H1 (cell line): ENCODE results near the gene TRIM24. TPM values are rescaled to one million over a fixed set of nuclear protein-coding genes. Genes with fewer than 3 reads are reported as not detected.

ENCODE experiments used
- CTCF ChIA-PET: fragments of 300-600 bp; sonication (Branson Sonifier 250); formaldehyde crosslinking; loops from one replicate; lab custom pipeline; 2021; ENCODE audit not compliant: partially characterized antibody; lab: Charles Lee
- POLR2A ChIA-PET: fragments of 300-600 bp; sonication (Branson Sonifier 250); formaldehyde crosslinking; loops from one replicate; lab custom pipeline; 2021; ENCODE audit warnings: inconsistent platforms; ENCODE audit not compliant: partially characterized antibody; lab: Charles Lee
- DNase-seq, 2 experiments: peaks; one replicate each; pipeline versions ENCODE4 v3.0.0 to v3.0.0-alpha.2; 2010 to 2022; ENCODE audit warnings: low spot score in 2 of 2, low read depth in 1 of 2, mixed read lengths in 1 of 2
- FAIRE-seq: peaks from 2 replicates; lab custom pipeline; 2011; peaks lifted over from hg19 to GRCh38; lab: Jason Lieb, UNC
- H2AFZ ChIP-seq: 2 replicates; pipeline ENCODE4 v1.8.1; 2012; ENCODE audit warnings: low read length, inconsistent platforms
- H2AK5ac ChIP-seq: 2 replicates; pipeline ENCODE4 v1.6.1; 2013; ENCODE audit warnings: low read depth, low read length
- H2BK120ac ChIP-seq: replicated peaks from 2 replicates; pipeline ENCODE3; 2013; ENCODE audit warnings: low read depth, low read length, inconsistent platforms
- H2BK12ac ChIP-seq: 2 replicates; pipeline ENCODE4 v1.6.1; 2013; ENCODE audit warnings: low read depth, low read length
- H2BK15ac ChIP-seq: 2 replicates; pipeline ENCODE4 v1.6.1; 2013; ENCODE audit warnings: low read length
- H2BK20ac ChIP-seq: 2 replicates; pipeline ENCODE4 v1.6.1; 2013; ENCODE audit warnings: low read length
- H2BK5ac ChIP-seq: 2 replicates; pipeline ENCODE4 v1.6.1; 2013; ENCODE audit warnings: low read depth, low read length
- H3K14ac ChIP-seq: 2 replicates; pipeline ENCODE4 v1.6.1; 2013; ENCODE audit warnings: inconsistent platforms; ENCODE audit not compliant: insufficient read length
- H3K18ac ChIP-seq: 2 replicates; pipeline ENCODE4 v1.6.1; 2013; ENCODE audit warnings: low read length; ENCODE audit errors: extremely low read depth
- H3K23ac ChIP-seq: 2 replicates; pipeline ENCODE4 v1.6.1; 2013; ENCODE audit warnings: inconsistent platforms; ENCODE audit not compliant: insufficient read length
- H3K23me2 ChIP-seq: 2 replicates; pipeline ENCODE4 v1.6.1; 2013; ENCODE audit warnings: low read depth, low read length
- H3K27ac ChIP-seq: 2 replicates; pipeline ENCODE4 v1.6.1; 2011; ENCODE audit warnings: low read depth, low read length, inconsistent platforms
- H3K27me3 ChIP-seq, 4 experiments: replicated peaks in 1 of 4; 1 replicate in 1 of 4; 2 replicates in 3 of 4; pipeline versions ENCODE4 v1.6.1 to v1.8.1; 2011 to 2013; ENCODE audit warnings: low read length in 3 of 4, mild to moderate bottlenecking in 3 of 4, inconsistent platforms in 2 of 4, mixed read lengths in 2 of 4, moderate library complexity in 1 of 4; ENCODE audit not compliant: control insufficient read depth in 3 of 4, insufficient read depth in 3 of 4; ENCODE audit errors: extremely low read depth in 1 of 4
- H3K36me3 ChIP-seq, 4 experiments: 2 replicates each; pipeline versions ENCODE4 v1.6.1 to v1.8.1; 2011 to 2013; ENCODE audit warnings: mild to moderate bottlenecking in 4 of 4, low read length in 3 of 4, moderate library complexity in 2 of 4, control low read depth in 1 of 4, inconsistent platforms in 1 of 4; ENCODE audit not compliant: insufficient read depth in 4 of 4, control insufficient read depth in 2 of 4
- H3K4ac ChIP-seq: replicated peaks from 2 replicates; pipeline ENCODE3; 2013; ENCODE audit warnings: low read length, low read depth, mixed read lengths, inconsistent platforms; ENCODE audit not compliant: insufficient read length
- H3K4me1 ChIP-seq, 4 experiments: replicated peaks in 1 of 4; 1 replicate in 1 of 4; 2 replicates in 3 of 4; pipeline versions ENCODE4 v1.6.1 to v1.8.1; 2011 to 2013; ENCODE audit warnings: low read length in 3 of 4, inconsistent platforms in 2 of 4, mixed read lengths in 1 of 4; ENCODE audit not compliant: insufficient read depth in 4 of 4, control insufficient read depth in 3 of 4
- H3K4me2 ChIP-seq, 2 experiments: 2 replicates each; pipeline versions ENCODE4 v1.6.1 to v1.8.1; 2011 to 2013; ENCODE audit warnings: low read depth in 2 of 2, low read length in 2 of 2, control low read depth in 1 of 2, inconsistent platforms in 1 of 2, mild to moderate bottlenecking in 1 of 2; ENCODE audit not compliant: insufficient read depth in 1 of 2
- H3K4me3 ChIP-seq, 4 experiments: fragments of 200-600, 300-600 bp in 1 of 4; sonication (generic), shearing (Covaris generic), sonication (Bioruptor Twin) in 1 of 4; 2 replicates each; pipeline versions ENCODE4 v1.5.1 to v1.8.1; 2011 to 2016; ENCODE audit warnings: low read length in 4 of 4, low read depth in 3 of 4, control low read depth in 2 of 4, inconsistent platforms in 2 of 4, mild to moderate bottlenecking in 2 of 4, mixed read lengths in 1 of 4, moderate library complexity in 1 of 4; ENCODE audit not compliant: insufficient read depth in 2 of 4; ENCODE audit errors: extremely low read depth in 1 of 4
- H3K56ac ChIP-seq: replicated peaks from 2 replicates; pipeline ENCODE3; 2013; ENCODE audit warnings: low read depth, mild to moderate bottlenecking, mixed read lengths, low read length, inconsistent platforms; ENCODE audit not compliant: insufficient read length
- H3K79me1 ChIP-seq: 2 replicates; pipeline ENCODE4 v1.6.1; 2013; ENCODE audit warnings: low read depth, low read length, control low read depth
- H3K79me2 ChIP-seq, 2 experiments: 2 replicates each; pipeline versions ENCODE4 v1.6.1 to v1.8.1; 2012 to 2013; ENCODE audit warnings: low read length in 2 of 2, mild to moderate bottlenecking in 2 of 2, inconsistent platforms in 1 of 2; ENCODE audit not compliant: insufficient read depth in 2 of 2, control insufficient read depth in 1 of 2
- H3K9ac ChIP-seq, 4 experiments: replicated peaks in 1 of 4; 1 replicate in 1 of 4; 2 replicates in 3 of 4; pipeline versions ENCODE4 v1.6.1 to v1.8.1; 2011 to 2013; ENCODE audit warnings: low read depth in 3 of 4, low read length in 3 of 4, control low read depth in 2 of 4, mild to moderate bottlenecking in 2 of 4, moderate library complexity in 2 of 4, inconsistent platforms in 1 of 4; ENCODE audit errors: extremely low read depth in 1 of 4
- H3K9me3 ChIP-seq, 2 experiments: 2 replicates each; pipeline versions ENCODE4 v1.6.1 to v1.8.1; 2012 to 2013; ENCODE audit warnings: mild to moderate bottlenecking in 2 of 2, moderate library complexity in 2 of 2, control low read depth in 1 of 2, inconsistent platforms in 1 of 2, low read depth in 1 of 2, low read length in 1 of 2, mixed read lengths in 1 of 2; ENCODE audit not compliant: insufficient read depth in 2 of 2
- H4K20me1 ChIP-seq, 2 experiments: replicated peaks in 1 of 2; 2 replicates each; pipeline versions ENCODE3 to v1.8.1; 2011 to 2013; ENCODE audit warnings: inconsistent platforms in 2 of 2, low read length in 2 of 2, mild to moderate bottlenecking in 1 of 2; ENCODE audit not compliant: insufficient read depth in 2 of 2, control insufficient read depth in 1 of 2
- H4K5ac ChIP-seq: 2 replicates; pipeline ENCODE4 v1.6.1; 2013; ENCODE audit warnings: low read length, low read depth, mixed read lengths, inconsistent platforms; ENCODE audit not compliant: insufficient read length
- H4K8ac ChIP-seq: 2 replicates; pipeline ENCODE4 v1.8.0; 2013; ENCODE audit warnings: mild to moderate bottlenecking, moderate library complexity, low read length, inconsistent platforms; ENCODE audit not compliant: insufficient read depth; ENCODE audit errors: extremely low read depth
- H4K91ac ChIP-seq: replicated peaks from 2 replicates; pipeline ENCODE3; 2013; ENCODE audit warnings: low read length, mixed read lengths, inconsistent platforms; ENCODE audit not compliant: insufficient read length
- ASH2L ChIP-seq: fragments of 200-600, 300-600 bp; sonication (generic); IDR thresholded peaks from one replicate; pipeline ENCODE4 v1.7.1; 2017; ENCODE audit warnings: low read length
- BCL11A ChIP-seq, 2 experiments: IDR thresholded peaks; one replicate each; pipeline ENCODE4 v1.6.1; 2011; ENCODE audit warnings: low read depth in 2 of 2, low read length in 2 of 2, mild to moderate bottlenecking in 2 of 2
- CREB1 ChIP-seq: IDR thresholded peaks from 2 replicates; pipeline ENCODE4 v1.6.1; 2012; ENCODE audit warnings: inconsistent platforms
- FOSL1 ChIP-seq: IDR thresholded peaks from 2 replicates; pipeline ENCODE4 v1.6.1; 2011; ENCODE audit warnings: mild to moderate bottlenecking, low read depth, low read length, moderate library complexity; ENCODE audit not compliant: insufficient read depth
- GTF2F1 ChIP-seq: IDR thresholded peaks from 2 replicates; pipeline ENCODE4 v1.6.1; 2012; ENCODE audit warnings: low read depth, low read length, improper control_type of control experiment, borderline replicate concordance
- KDM4A ChIP-seq: IDR thresholded peaks from one replicate; pipeline ENCODE4 v1.7.1; 2012; ENCODE audit warnings: low read depth, mild to moderate bottlenecking, moderate library complexity, low read length, inconsistent platforms; ENCODE audit not compliant: severe bottlenecking
- MAFK ChIP-seq: IDR thresholded peaks from 2 replicates; pipeline ENCODE4 v1.6.1; 2012; ENCODE audit warnings: low read depth, mild to moderate bottlenecking, improper control_type of control experiment, low read length
- PHF8 ChIP-seq: fragments of 200-600 bp; sonication (generic); conservative IDR thresholded peaks from 2 replicates; pipeline ENCODE4 v1.7.1; 2012; ENCODE audit warnings: low read depth, mild to moderate bottlenecking, inconsistent platforms, low read length, moderate library complexity
- RAD21 ChIP-seq, 2 experiments: IDR thresholded peaks in 1 of 2; conservative IDR thresholded peaks in 1 of 2; 2 replicates each; pipeline ENCODE4 v1.6.1; 2011; ENCODE audit warnings: low read depth in 2 of 2, low read length in 2 of 2, improper control_type of control experiment in 1 of 2, inconsistent platforms in 1 of 2, mild to moderate bottlenecking in 1 of 2, moderate library complexity in 1 of 2
- RBBP5 ChIP-seq: IDR thresholded peaks from 2 replicates; pipeline ENCODE4 v1.7.1; 2012; ENCODE audit warnings: low read depth, mild to moderate bottlenecking, inconsistent platforms, low read length, moderate library complexity, borderline replicate concordance
- RXRA ChIP-seq: IDR thresholded peaks from 2 replicates; pipeline ENCODE4 v1.6.1; 2011; ENCODE audit warnings: low read depth, mild to moderate bottlenecking, low read length, moderate library complexity; ENCODE audit not compliant: insufficient read depth
- TBP ChIP-seq: IDR thresholded peaks from 2 replicates; pipeline ENCODE4 v1.6.1; 2011; ENCODE audit warnings: low read depth, low read length, improper control_type of control experiment
- WGBS, 2 experiments: shearing (Covaris generic) in 1 of 2; methylation state at CpG; one replicate each; pipeline versions ENCODE4 v1.1.6 to v1.1.7; 2013 to 2015; ENCODE audit warnings: low lambda C conversion rate in 2 of 2, mixed read lengths in 2 of 2, inconsistent platforms in 1 of 2, low coverage in 1 of 2, missing lambda C conversion rate in 1 of 2; ENCODE audit not compliant: insufficient replicate concordance in 2 of 2, insufficient coverage in 1 of 2, insufficient read length in 1 of 2; ENCODE audit errors: extremely low coverage in 1 of 2, missing lambda C conversion rate in 1 of 2; 5-methylcytosine and 5-hydroxymethylcytosine counted together
- polyA plus RNA-seq, 7 experiments: library from polyadenylated mRNA; depleted of rRNA in 3 of 7; stranded (reverse) in 5 of 7; unstranded in 2 of 7; fragments of >200 nt in 5 of 7; fragments of 200-250 nt in 2 of 7; gene quantifications; 1 replicate in 5 of 7; 2 replicates in 1 of 7; 4 replicates in 1 of 7; pipeline versions ENCODE4 v1.2.1 to v1.2.3, GENCODE V29; 2011 to 2013; ENCODE audit warnings: missing spikeins in 2 of 7, mixed read lengths in 2 of 7
- total RNA-seq: library from RNA; stranded (reverse); fragmentation: NEBNext Ultra II Directional; extraction: Animal tissue kit (Norgen Biotek cat#: 25700); gene quantifications from 2 replicates; pipeline ENCODE4 v1.2.1, GENCODE V29; 2021

Gene TRIM24
- total and polyA plus RNA-seq, 2 of the 8 experiments (the other 6 are each of a cell fraction or from before 2014, with no cell fraction given), result 67.6 to 149 TPM

DNA sequence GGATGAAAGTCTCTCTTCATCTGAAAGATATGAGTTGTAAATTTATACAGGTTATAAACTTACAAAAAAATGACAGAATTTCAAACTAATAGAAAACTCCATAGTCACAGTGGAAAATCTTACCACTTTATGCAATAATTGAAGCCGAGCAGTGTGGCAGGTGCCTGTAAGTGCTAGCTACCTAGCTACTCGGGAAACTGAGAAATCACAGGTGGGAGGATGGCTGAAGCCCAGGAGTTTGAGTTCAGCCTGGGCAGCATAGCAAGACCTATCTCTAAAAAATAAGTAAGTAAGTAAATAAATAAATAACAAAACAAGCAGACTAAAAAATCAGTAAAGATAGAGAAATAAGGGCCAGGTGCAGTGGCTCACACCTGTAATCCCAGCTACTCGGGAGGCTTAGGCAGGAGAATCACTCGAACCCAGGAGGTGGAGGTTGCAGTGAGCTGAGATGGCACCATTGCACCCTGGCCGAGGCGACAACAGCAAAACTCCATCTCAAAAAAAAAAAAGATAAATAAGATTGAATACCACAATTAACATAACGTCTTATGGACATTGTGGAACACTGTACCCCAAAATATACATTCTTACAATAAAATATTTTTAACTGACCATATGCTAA, 61.9 kb downstream of the TRIM24 start:
- peaks cover 12 to 14% of the 10 kb centered on the region in 2 experiments for H3K9me3 ChIP-seq
- H2BK12ac ChIP-seq, result no peak overlapping the region
- no peak overlapping the region for H2BK5ac ChIP-seq
- H3K23ac ChIP-seq, result no peak overlapping the region
- H3K27ac ChIP-seq, result no peak overlapping the region
- TF ChIP-seq RAD21 (IDR thresholded peaks at IDR 0.05 in 1 of 2, conservative IDR thresholded peaks at IDR 0.05 in 1 of 2; ENCODE audit: low read depth in 2 of 2, low read length in 2 of 2) (no peak), PHF8 (no peak), ASH2L (no peak), GTF2F1 (no peak), BCL11A (IDR thresholded peaks at IDR 0.05; ENCODE audit: low read depth in 2 of 2, low read length in 2 of 2) (no peak), TBP (no peak), KDM4A (no peak), MAFK (no peak), FOSL1 (no peak), RXRA (no peak), RBBP5 (no peak), CREB1 (no peak)
- WGBS, 2 experiments, result 94% methylated on average over 7 of the region's 7 CpGs; no CpG with 5 or more reads in 1 of the 2 experiments
- DNase-seq, result no peak
- H3K14ac ChIP-seq, result no peak overlapping the region
- H2BK15ac ChIP-seq, result no peak overlapping the region
- H3K36me3 ChIP-seq, result peaks cover 9 to 99% (median 66%) of the 10 kb centered on the region in 4 experiments
- no peak overlapping the region for H2AK5ac ChIP-seq
- no peaks in the 10 kb centered on the region for H3K27me3 ChIP-seq
- H4K5ac ChIP-seq, result no peak overlapping the region
- CTCF ChIA-PET, result no interaction called here
- no peak overlapping the region for H3K4me2 ChIP-seq
- peaks cover 0 to 55% of the 10 kb centered on the region in 2 experiments; a peak in 2 of 4 replicates for H3K79me2 ChIP-seq
- H2AFZ ChIP-seq, result no peak overlapping the region
- H3K4me1 ChIP-seq, result no peaks in the 10 kb centered on the region
- POLR2A ChIA-PET, result interaction anchor here (0.7 kb wide), 1 partner anchor 233 kb away, joined by 3 read pairs; no protein-coding TSS in a partner anchor
- H2BK120ac ChIP-seq, result no peak overlapping the region
- FAIRE-seq, result no peak
- H3K4ac ChIP-seq, result no peak overlapping the region
- no peak overlapping the region for H3K9ac ChIP-seq
- no peaks in the 10 kb centered on the region for H3K79me1 ChIP-seq
- no peak overlapping the region for H4K8ac ChIP-seq
- H3K18ac ChIP-seq, result no peak overlapping the region
- H3K4me3 ChIP-seq, result no peak overlapping the region
- H4K20me1 ChIP-seq, result peaks cover 0 to 2% of the 10 kb centered on the region in 2 experiments
- H3K56ac ChIP-seq, result no peak overlapping the region
- H4K91ac ChIP-seq, result no peak overlapping the region
- no peak overlapping the region for H2BK20ac ChIP-seq
- no peaks in the 10 kb centered on the region for H3K23me2 ChIP-seq
